B cell (primary cell): Measurements from ENCODE around the gene KMT2C. TPM values are rescaled to one million over a fixed set of nuclear protein-coding genes. Genes with fewer than 3 reads are reported as not detected.

ENCODE experiments used
- ATAC-seq: fragments of 200-7000 bp; cut with Tn5 transposase; one replicate; pipeline ENCODE4 v1.10.0; 2021; ENCODE audit warnings: low read depth, mild to moderate bottlenecking, moderate number of reproducible peaks, moderate library complexity
- CTCF ChIA-PET: fragments of 350-600 bp; sonication (Branson Sonifier 250); formaldehyde crosslinking; loops from one replicate; lab custom pipeline; 2021; ENCODE audit warnings: antibody characterized with exemption, inconsistent platforms; lab: Charles Lee
- POLR2A ChIA-PET: fragments of 350-600 bp; sonication (Branson Sonifier 250); formaldehyde crosslinking; loops from one replicate; lab custom pipeline; 2021; ENCODE audit warnings: antibody characterized with exemption; lab: Charles Lee
- DNase-seq: peaks from one replicate; pipeline ENCODE4 v3.0.0; 2013
- H2AFZ ChIP-seq: 2 replicates; pipeline ENCODE4 v1.6.1; 2012; ENCODE audit warnings: mild to moderate bottlenecking, low read depth, low read length; ENCODE audit not compliant: insufficient read depth, poor library complexity, severe bottlenecking
- H3K27ac ChIP-seq, 2 donors: 1 replicate in 1 of 2; 2 replicates in 1 of 2; pipeline ENCODE4 v1.5.1; 2012 to 2013; ENCODE audit warnings: low read length in 2 of 2, mild to moderate bottlenecking in 2 of 2, moderate library complexity in 1 of 2
- H3K27me3 ChIP-seq, 4 experiments: fragments of 200-600 bp in 1 of 4; sonication (generic) in 1 of 4; replicated peaks in 1 of 4; 1 replicate in 2 of 4; 2 replicates in 2 of 4; pipeline versions ENCODE4 v1.6.1 to v1.7.0; 2013 to 2016; ENCODE audit warnings: low read length in 3 of 4, mild to moderate bottlenecking in 2 of 4, mixed read lengths in 1 of 4, moderate library complexity in 1 of 4; ENCODE audit not compliant: insufficient read depth in 4 of 4, control insufficient read depth in 3 of 4; ENCODE audit errors: control extremely low read depth in 1 of 4
- H3K36me3 ChIP-seq, 2 experiments: replicated peaks in 1 of 2; 1 replicate in 1 of 2; 2 replicates in 1 of 2; pipeline versions ENCODE4 v1.6.1 to v1.7.1; 2013; ENCODE audit warnings: low read length in 1 of 2; ENCODE audit not compliant: insufficient read depth in 2 of 2, control insufficient read depth in 1 of 2; ENCODE audit errors: control extremely low read depth in 1 of 2, extremely low read depth in 1 of 2
- H3K4me1 ChIP-seq, 2 donors: fragments of 200-600 bp in 1 of 2; sonication (generic) in 1 of 2; 1 replicate in 1 of 2; 2 replicates in 1 of 2; pipeline versions ENCODE4 v1.5.1 to v1.6.1; 2013 to 2017; ENCODE audit warnings: low read length in 2 of 2; ENCODE audit not compliant: control insufficient read depth in 2 of 2, insufficient read depth in 2 of 2
- H3K4me2 ChIP-seq: replicated peaks from 2 replicates; pipeline ENCODE3; 2012; ENCODE audit warnings: mild to moderate bottlenecking, low read depth, low read length; ENCODE audit not compliant: poor library complexity, severe bottlenecking
- H3K4me3 ChIP-seq, 5 experiments: fragments of 200-600 bp in 1 of 5; sonication (generic) in 1 of 5; 1 replicate in 3 of 5; 2 replicates in 2 of 5; pipeline versions ENCODE4 v1.5.1 to v1.7.0; 2011 to 2016; ENCODE audit warnings: low read length in 4 of 5, mild to moderate bottlenecking in 4 of 5, low read depth in 2 of 5, control low read depth in 1 of 5, moderate library complexity in 1 of 5; ENCODE audit not compliant: insufficient read depth in 1 of 5; ENCODE audit errors: control extremely low read depth in 1 of 5, extremely low read depth in 1 of 5
- H3K79me2 ChIP-seq: fragments of 200-600 bp; sonication (generic); one replicate; pipeline ENCODE4 v1.6.0; 2016; ENCODE audit warnings: low read length; ENCODE audit not compliant: control insufficient read depth, insufficient read depth
- H3K9ac ChIP-seq: fragments of 200-600 bp; sonication (generic); 2 replicates; pipeline ENCODE4 v1.6.1; 2017; ENCODE audit warnings: mild to moderate bottlenecking, low read length, moderate library complexity
- H3K9me3 ChIP-seq, 3 donors: one replicate each; pipeline versions ENCODE4 v1.6.1 to v1.7.1; 2013; ENCODE audit warnings: low read length in 2 of 3; ENCODE audit not compliant: control insufficient read depth in 2 of 3, insufficient read depth in 1 of 3; ENCODE audit errors: control extremely low read depth in 1 of 3
- H4K20me1 ChIP-seq: 2 replicates; pipeline ENCODE4 v1.6.0; 2012; ENCODE audit warnings: mild to moderate bottlenecking, low read length; ENCODE audit not compliant: insufficient read depth, control insufficient read depth, poor library complexity, severe bottlenecking
- H3K27ac Mint-ChIP-seq: one replicate; pipeline ENCODE4 v1.8.0; 2021; ENCODE audit warnings: mixed read lengths
- H3K27me3 Mint-ChIP-seq: one replicate; pipeline ENCODE4 v1.8.0; 2021; ENCODE audit warnings: mixed read lengths
- H3K4me1 Mint-ChIP-seq: one replicate; pipeline ENCODE4 v1.8.0; 2021; ENCODE audit warnings: mixed read lengths
- H3K4me3 Mint-ChIP-seq: one replicate; pipeline ENCODE4 v1.8.0; 2021; ENCODE audit warnings: mixed read lengths
- H3K9me3 Mint-ChIP-seq: one replicate; pipeline ENCODE4 v1.8.0; 2022; ENCODE audit warnings: mixed read lengths; ENCODE audit not compliant: insufficient read depth
- EZH2 ChIP-seq: IDR thresholded peaks from 2 replicates; pipeline ENCODE4 v1.6.1; 2012; ENCODE audit warnings: borderline replicate concordance, low read depth, mild to moderate bottlenecking, moderate library complexity, low read length; ENCODE audit not compliant: insufficient read depth, poor library complexity, severe bottlenecking
- whole genome bisulfite sequencing: methylation state at CpG from one replicate; pipeline ENCODE4 v1.1.5; 2013; ENCODE audit warnings: missing lambda C conversion rate; ENCODE audit not compliant: insufficient coverage; 5-methylcytosine and 5-hydroxymethylcytosine counted together
- intact Hi-C: fragments of 100-400 bp; cut with micrococcal nuclease; formaldehyde crosslinking; loops from one replicate; pipeline ENCODE4 v1.10.0; 2022
- polyA plus RNA-seq: library from polyadenylated mRNA; depleted of rRNA; stranded (reverse); fragments of >200 nt; gene quantifications from 2 replicates; pipeline ENCODE4 v1.2.3, GENCODE V29; 2012
- total RNA-seq, 2 donors: library from RNA; stranded (reverse); fragments of 120-200 nt in 1 of 2; gene quantifications; 1 replicate in 1 of 2; 2 replicates in 1 of 2; pipeline versions ENCODE4 v1.2.3 to v1.2.4, GENCODE V29; 2013 to 2022
- TF ChIP-seq, protein P1 (sequence below): fragments of 200-600 bp; IDR thresholded peaks from one replicate; pipeline ENCODE4 v1.8.0; 2022; ENCODE audit warnings: antibody characterized with exemption, mild to moderate bottlenecking

KMT2C gene
- total and polyA plus RNA-seq, 2 donors (not counting 1 experiment from before 2014, with no cell fraction given), result 14.9 to 171 TPM

DNA sequence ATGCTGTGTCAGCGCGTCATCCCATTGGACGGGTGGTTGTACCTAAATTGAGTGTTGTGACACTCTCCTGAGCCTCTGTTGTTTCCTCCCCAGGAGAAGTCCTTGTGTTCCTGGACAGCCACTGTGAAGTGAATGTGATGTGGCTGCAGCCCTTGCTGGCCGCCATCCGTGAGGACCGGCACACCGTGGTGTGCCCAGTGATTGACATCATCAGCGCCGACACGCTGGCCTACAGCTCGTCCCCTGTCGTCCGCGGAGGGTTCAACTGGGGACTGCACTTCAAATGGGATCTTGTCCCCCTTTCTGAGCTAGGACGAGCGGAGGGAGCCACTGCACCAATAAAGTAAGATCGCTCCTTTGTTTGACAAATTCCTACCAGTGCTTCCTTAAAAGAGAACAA, 327.9 kb downstream of the KMT2C start:
- no peak overlapping the region for H3K4me3 Mint-ChIP-seq
- no peak overlapping the region for H3K27ac ChIP-seq
- H4K20me1 ChIP-seq, result no peaks in the 10 kb centered on the region
- H3K36me3 ChIP-seq, result peaks cover 0 to 8% of the 10 kb centered on the region in 2 experiments
- H3K9me3 ChIP-seq, result no peaks in the 10 kb centered on the region
- no peak overlapping the region for H3K4me2 ChIP-seq
- H3K27ac Mint-ChIP-seq, result no peak overlapping the region
- intact Hi-C loops, result no loop called here
- no peaks in the 10 kb centered on the region for H3K9me3 Mint-ChIP-seq
- 96% methylated on average over 16 of the region's 17 CpGs for WGBS
- H3K4me1 Mint-ChIP-seq, result no peaks in the 10 kb centered on the region
- POLR2A ChIA-PET, result no interaction called here
- TF ChIP-seq EZH2, result no peak
- TF ChIP-seq, protein P1, sequence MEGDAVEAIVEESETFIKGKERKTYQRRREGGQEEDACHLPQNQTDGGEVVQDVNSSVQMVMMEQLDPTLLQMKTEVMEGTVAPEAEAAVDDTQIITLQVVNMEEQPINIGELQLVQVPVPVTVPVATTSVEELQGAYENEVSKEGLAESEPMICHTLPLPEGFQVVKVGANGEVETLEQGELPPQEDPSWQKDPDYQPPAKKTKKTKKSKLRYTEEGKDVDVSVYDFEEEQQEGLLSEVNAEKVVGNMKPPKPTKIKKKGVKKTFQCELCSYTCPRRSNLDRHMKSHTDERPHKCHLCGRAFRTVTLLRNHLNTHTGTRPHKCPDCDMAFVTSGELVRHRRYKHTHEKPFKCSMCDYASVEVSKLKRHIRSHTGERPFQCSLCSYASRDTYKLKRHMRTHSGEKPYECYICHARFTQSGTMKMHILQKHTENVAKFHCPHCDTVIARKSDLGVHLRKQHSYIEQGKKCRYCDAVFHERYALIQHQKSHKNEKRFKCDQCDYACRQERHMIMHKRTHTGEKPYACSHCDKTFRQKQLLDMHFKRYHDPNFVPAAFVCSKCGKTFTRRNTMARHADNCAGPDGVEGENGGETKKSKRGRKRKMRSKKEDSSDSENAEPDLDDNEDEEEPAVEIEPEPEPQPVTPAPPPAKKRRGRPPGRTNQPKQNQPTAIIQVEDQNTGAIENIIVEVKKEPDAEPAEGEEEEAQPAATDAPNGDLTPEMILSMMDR, result no peak
- H3K9ac ChIP-seq, result no peak overlapping the region
- H3K4me3 ChIP-seq, result no peak overlapping the region
- H3K27me3 Mint-ChIP-seq, result no peaks in the 10 kb centered on the region
- no peaks in the 10 kb centered on the region for H3K27me3 ChIP-seq
- CTCF ChIA-PET, result no interaction called here
- DNase-seq, result no peak
- no peak overlapping the region for H2AFZ ChIP-seq
- no peak for ATAC-seq
- H3K4me1 ChIP-seq, result no peaks in the 10 kb centered on the region
- no peaks in the 10 kb centered on the region for H3K79me2 ChIP-seq

DNA sequence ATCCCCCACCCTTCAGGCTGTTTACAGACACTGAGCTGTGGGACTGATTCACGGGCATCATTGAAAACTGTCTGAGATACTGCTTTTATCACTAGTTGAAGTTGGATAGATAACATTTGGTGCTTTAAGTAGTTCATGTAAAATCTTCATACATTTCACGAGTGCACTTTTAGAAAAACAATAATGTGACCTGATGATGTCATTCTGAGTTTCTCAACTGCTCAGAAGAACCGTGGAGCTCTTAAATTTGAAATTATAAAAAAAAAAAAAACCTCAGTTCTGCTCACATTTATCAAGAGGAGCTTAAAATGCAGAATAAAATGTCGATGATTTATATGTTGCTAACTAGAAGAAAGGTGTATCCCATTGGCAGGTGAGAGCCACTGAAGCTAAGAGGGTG, 328.8 kb downstream of the KMT2C start:
- no peaks in the 10 kb centered on the region for H3K27me3 ChIP-seq
- no peaks in the 10 kb centered on the region for H3K79me2 ChIP-seq
- intact Hi-C loops, result no loop called here
- WGBS, result 100% methylated on average over 2 of the region's 4 CpGs
- H3K4me3 ChIP-seq, result no peak overlapping the region
- H3K9ac ChIP-seq, result no peak overlapping the region
- no peaks in the 10 kb centered on the region for H3K27me3 Mint-ChIP-seq
- H3K27ac Mint-ChIP-seq, result no peak overlapping the region
- no peak for TF ChIP-seq EZH2
- TF ChIP-seq, protein P1, result no peak
- POLR2A ChIA-PET, result no interaction called here
- CTCF ChIA-PET, result no interaction called here
- H3K9me3 ChIP-seq, result no peaks in the 10 kb centered on the region
- H3K4me2 ChIP-seq, result no peak overlapping the region
- no peak overlapping the region for H2AFZ ChIP-seq
- H3K9me3 Mint-ChIP-seq, result no peaks in the 10 kb centered on the region
- no peaks in the 10 kb centered on the region for H3K4me1 Mint-ChIP-seq
- ATAC-seq (no peak), DNase-seq (no peak)
- peaks cover 0 to 9% of the 10 kb centered on the region in 2 experiments for H3K36me3 ChIP-seq
- H3K4me3 Mint-ChIP-seq, result no peak overlapping the region
- no peaks in the 10 kb centered on the region for H3K4me1 ChIP-seq
- no peaks in the 10 kb centered on the region for H4K20me1 ChIP-seq
- H3K27ac ChIP-seq, result no peak overlapping the region
